ENCODE measurements around the gene PTPRM.

Gene PTPRM

DNA sequence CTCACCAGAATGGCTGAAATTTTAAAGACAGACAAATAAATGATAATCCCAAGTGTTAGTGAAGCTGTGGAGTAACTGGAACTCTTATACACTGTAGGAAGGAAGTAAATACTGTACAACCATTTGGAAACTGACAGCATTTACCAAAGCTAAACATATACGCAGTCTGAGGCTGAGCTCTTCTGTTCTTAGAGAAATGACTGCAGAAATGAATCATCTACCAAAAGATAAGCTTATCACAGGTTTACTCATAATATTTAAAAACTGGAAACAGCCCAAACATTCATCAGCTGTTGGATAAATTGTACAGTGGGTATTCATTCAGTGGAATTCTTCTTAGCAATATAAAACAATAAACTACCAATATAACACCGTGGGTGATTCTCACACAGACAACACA lies 824.0 kb downstream of the PTPRM start:
- DNase-seq (ENCODE audit: low read depth in 3 of 3): no peak

DNA sequence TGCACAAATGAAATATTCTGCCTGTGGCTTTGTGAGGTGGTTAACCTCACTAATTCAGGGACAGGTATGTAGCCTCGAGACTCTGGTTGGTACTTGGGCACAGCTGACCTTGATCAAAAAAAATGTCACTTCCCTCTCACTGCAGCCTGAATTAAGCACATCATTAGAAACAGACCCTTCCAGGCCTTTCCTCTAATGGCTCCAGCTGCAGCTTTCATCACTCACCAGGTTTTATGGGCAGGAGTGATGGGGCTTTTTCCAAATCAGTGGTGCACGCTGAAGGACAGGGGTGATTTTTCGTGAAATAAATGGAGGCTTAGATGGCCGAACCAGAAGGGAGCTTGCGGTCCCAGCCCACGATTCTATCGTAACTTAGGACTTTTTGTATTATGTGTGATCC lies 829.1 kb downstream of the PTPRM start:
- no peak for DNase-seq (ENCODE audit: low read depth in 3 of 3)

DNA sequence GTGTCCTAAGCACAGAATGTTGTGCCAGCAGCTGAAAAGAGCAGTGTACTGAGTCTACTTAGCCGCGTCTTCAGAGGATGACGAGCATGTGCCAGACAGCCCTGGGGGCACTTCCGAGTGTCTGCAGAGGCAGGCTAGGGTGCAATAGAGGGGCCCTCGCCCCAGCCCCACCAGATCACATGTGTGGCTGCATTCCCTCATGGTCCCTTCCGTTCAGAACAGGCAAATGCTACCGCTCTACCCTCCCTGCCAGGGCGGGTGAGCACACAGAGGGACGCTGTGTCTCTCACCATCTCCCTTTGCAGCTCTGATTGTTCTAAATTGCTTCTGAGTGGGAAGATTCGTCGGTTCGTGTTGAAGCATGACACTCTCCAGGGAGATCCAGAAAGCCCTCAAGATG lies 829.9 kb downstream of the PTPRM start:
- DNase-seq (ENCODE audit: low read depth in 3 of 3): no peak

DNA sequence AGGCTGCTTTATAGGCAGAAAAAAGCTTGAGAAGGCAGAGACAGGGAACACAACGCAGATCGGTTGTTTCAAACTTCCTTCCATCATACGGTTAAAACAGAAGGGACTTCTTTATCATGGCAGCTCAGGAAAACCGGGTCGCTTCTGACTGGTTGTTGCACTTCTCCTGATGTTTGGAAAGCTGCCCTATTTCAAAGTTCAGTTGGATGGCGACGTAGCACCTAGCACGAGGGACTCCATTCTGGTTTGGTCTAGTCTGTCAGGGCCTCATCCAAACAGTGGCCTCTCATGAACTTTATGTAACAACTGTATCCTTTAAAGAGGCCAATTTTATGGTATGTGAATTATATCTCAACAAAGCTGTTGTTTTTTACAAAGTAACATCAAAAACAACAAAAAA lies 832.0 kb downstream of the PTPRM start:
- no peak for DNase-seq (ENCODE audit: low read depth in 3 of 3)

DNA sequence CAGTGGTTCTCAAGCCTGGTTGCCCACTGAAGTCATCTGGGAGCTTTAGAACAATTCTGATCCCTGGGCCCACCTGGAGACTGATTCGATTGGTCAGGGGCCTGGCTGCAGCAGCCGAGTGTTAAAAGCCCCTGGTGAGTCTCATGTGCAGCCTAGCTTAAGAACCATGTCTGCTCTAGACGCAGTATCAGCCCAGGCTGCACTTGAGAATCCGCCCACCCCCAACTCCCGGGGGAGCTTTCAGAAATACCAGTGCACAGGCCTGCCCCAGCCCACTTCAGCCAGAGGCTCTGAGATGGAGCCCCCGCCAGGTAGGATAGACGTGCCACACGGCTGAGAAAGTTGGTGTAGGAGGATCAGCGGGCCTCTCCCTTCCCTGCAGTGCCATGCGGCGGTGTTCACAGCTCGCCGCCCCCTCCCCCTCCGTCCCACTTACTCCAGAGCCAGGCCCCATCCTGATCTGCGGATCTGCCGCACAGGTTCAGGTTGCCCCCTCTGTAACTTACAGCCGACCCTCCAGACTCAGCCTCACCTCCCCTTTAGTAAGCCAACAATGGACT lies 833.2 kb downstream of the PTPRM start:
- no peak for DNase-seq (ENCODE audit: low read depth in 3 of 3)

DNA sequence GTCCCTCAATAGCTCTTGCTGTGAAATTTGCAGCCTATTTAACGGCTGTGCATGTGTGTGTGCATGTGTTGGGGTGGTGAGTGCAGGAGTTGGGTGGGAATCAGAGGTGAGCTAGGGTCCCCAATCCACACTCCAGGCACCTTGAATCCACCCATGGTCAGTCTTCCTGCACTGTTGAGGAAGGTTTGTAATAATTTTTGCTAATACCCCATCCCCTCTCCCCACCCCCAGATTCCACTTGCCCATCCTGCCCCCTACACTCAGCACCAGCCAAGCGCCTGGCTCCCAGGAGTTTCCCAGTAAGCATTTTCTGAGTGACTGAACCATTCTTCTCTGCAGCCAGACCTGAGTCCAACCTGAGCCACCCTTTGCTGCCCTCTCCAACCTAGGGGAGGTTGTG lies 833.7 kb downstream of the PTPRM start:
- no peak for DNase-seq (ENCODE audit: low read depth in 3 of 3)

DNA sequence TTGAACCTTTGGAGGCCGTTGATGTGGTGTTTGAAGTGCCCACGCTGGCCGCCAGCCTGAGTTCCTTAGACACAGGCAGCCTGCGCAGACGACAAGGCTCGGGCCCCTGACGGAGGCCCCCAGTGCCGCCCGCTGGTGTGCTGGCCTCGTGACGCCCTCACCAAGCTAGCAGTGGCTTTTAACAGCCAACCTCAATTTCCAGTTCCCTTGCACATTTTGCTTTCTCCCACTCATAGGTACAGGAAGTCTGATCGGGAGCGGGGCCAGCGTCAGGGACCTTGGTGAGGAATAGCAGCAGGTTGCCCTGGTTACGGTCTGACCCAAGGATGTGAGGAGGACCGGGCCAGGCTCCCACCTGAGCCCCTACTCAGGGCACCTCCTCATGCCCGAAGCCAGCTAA lies 834.5 kb downstream of the PTPRM start:
- no peak for DNase-seq (ENCODE audit: low read depth in 3 of 3)

DNA sequence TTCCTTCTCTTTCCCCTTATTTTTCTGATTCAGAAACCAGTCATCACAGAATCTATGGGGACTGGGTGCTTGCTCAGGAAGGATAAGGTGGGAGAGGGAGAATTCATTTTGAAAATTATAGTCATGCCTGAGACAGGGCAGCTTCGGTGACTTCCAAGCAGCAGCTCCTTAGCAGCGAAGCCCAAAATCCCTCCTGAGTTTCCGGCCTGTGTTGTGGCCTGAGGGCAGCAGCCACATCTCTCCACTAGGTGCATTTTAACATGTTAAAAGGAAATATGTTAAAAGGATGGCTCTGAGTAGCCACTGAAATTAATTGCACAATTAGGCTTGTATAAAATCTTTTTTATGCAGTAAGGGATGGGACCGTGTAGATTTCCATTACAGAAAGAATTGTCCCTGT lies 835.1 kb downstream of the PTPRM start:
- DNase-seq (ENCODE audit: low read depth in 3 of 3): no peak

DNA sequence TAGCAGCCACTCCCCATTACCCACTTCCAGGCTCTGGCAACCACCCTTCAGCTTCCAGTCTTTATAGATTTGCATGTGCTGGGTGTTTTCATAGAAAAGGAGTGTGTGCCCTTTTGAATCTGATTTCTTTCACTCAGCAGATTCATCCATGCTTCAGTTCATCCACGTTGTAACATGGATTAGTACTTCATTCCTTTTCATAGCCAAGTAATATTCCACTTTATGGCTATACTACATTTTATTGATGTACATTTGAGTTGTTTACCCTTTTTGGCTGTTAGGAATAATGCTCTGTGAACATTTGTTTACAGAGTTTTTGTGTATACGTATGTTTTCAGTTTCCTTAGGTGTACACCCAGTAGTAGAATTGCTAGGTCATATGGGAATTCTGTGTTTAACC lies 836.6 kb downstream of the PTPRM start:
- no peak for DNase-seq (ENCODE audit: low read depth in 3 of 3)

DNA sequence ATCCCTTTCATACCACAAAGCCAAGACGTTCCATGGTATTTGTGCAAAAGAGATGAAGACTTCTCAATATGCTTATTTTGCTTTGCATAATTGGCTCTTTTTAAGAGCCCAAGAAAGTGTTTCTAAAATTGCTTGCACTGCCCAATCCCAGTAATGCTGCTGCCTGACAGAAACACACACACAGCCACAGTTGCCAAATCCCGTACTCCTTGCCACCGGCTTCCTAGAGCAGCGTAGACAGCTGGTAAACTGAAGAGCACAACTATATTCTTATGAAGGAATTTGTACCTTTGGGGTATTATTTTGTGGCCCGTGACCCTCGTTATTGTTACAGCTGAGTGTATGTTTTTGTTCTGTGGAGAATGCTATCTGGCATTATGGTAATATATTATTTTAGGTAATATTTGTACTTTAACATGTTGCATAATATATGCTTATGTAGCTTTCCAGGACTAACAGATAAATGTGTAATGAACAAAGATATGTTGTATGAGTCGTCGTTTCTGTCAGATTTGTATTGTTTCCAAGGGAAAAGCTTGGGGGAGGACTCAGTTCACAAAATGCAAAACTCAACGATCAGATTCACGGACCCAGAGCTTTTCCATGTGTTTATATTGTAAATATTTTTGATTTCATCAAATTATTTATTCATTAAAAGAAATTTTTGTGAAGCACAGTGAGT lies 839.2 kb downstream of the PTPRM start:
- DNase-seq (ENCODE audit: low read depth in 3 of 3): no peak

DNA sequence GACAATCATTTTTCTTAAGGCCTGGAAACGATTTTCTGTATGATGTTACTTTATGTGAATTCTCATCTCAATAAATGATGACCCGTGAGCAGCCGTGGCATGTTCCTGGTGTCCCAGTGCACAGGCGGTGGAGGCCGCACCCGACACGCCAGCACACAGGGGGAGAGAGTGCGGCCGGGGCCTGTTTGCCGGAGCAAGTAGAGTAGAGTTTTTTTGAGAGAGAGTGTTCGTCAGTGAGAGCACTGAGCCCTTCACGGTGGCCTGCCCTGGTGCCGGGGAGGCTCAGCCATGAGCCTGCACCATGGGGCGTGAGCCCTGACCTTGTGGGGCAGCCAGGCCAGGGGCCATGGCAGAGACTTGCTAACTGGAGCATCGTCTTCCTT lies 839.7 kb downstream of the PTPRM start:
- no peak for DNase-seq (ENCODE audit: low read depth in 3 of 3)

DNA sequence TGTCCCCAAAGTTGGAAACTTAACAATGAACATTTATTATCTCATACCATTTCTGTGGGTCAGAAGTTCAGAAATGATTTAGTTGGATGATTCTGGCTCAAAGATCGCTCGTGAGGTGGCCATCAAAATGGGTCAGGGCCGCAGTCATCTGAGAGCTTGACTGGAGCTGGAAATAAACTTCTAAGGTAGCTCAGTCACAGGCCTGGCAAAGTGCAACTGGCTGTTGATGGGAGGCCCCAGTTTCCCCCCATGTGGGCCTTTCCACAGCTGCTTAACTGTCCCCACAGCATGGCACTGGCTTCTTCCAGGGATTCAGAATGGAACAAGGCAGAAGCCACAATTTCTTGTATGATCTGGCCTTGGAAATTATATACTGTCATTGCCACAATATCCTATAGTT lies 842.0 kb downstream of the PTPRM start:
- no peak for DNase-seq (ENCODE audit: low read depth in 3 of 3)

DNA sequence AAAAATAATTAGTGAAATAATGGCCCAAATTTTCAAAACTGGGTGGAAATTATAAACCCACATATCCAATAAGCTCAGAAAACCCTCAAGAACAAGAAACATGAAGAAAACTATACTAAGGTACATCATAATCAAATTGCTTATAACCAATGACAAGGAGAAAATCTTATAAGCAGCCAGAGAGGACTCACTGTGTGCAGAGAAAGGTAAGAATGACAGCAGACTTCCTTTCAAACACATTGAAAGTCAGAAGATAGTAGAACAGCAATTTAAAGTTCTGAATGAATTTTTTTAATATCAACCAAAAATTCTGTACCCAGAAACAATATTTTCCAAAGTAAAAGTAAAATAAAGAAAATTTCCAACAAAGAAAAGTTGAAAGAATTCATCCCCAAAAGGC lies 844.4 kb downstream of the PTPRM start:
- no peak for DNase-seq (ENCODE audit: low read depth in 3 of 3)

DNA sequence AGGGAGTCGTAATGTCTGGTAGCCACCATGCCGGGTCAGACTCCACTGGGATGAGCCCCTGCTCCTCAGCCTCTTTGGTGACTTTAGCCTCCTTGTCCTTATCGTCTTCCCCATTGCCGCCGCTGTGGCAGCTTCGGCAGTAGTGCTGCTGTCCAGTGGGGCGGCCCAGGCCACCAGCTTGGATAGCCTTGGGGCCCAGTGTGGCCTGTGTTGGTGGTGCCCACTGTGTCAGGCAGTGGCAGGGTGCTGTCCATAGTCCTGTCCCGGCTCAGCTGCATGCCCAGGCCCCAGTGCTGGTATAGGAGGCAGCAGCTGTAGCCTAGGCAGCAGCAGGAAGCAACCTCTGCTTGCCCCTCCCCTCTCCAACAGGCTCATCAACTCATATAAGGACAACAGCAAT lies 845.0 kb downstream of the PTPRM start:
- DNase-seq (ENCODE audit: low read depth in 3 of 3): no peak

DNA sequence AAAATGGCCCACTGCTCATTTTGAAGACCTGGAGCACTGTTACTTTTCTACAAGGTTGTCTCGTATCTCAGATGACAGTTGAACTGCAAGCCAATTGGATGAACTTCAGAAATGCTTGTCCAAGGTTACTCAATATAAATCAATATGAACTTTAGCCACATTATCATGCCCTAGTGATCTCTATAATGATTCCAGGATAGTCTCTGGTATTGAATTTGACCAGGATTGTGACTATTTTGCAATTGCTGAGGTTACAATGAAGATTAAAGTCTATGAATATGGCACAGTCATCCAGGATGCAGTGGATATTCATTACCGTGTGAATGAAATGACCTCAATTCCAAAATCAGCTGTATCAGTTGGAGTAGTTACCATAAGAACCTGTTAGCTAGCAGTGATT lies 846.1 kb downstream of the PTPRM start:
- no peak for DNase-seq (ENCODE audit: low read depth in 3 of 3)

DNA sequence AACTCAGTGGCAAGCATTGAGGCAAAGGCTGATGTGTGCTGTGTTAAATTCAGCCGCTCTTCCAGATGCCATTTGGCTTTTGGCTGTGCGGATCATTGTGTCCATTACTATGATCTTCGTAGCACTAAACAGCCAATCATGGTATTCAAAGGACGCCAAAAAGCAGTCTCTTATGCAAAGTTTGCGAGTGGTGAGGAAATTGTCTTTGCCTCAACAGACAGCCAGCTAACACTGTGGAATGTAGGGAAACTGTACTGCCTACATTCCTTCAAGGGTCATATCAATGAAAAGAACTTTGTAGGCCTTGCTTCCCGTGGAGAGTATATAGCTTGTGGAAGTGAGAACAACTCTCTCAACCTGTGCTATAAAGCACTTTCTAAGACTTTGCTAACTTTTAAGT lies 846.6 kb downstream of the PTPRM start:
- no peak for DNase-seq (ENCODE audit: low read depth in 3 of 3)

DNA sequence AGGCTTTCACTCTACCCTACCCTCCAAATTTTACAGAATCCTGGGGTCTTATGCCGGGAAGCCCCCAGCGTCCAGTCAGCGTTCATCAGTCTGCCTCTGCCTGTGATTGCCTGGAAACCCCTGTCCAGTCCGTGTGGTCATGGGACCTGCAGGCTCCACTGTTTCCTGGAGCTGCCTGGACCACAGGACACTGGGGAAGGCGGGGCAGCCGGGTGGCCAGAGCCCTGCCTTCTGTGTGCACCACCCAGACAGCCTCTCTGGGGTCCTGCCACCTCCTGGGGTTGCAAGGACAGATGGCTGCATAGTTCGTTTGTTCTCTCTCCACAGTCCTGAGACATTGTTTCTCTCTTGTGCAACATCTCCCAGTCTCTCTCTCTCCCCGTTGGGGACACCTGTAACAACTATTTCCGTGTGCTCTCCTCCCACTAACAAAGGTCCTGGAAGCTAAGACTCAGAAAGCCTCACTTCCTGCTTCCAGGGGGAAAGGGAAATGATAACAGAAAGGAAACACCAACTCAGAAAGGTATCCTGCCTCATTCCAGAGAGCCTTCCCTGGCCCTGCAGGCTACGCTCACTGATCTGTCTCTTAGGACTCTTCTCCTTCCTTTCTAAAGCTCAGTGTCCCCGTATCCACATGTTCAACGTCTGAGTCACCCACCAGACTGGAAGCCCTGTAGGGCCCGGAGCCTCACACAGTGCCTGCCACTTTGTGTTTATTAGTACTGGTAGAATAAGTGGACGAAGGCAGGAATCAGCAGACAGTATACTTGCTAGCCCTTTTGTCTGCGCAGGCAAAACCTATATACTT lies 849.3 kb downstream of the PTPRM start:
- DNase-seq (ENCODE audit: low read depth in 3 of 3): no peak

DNA sequence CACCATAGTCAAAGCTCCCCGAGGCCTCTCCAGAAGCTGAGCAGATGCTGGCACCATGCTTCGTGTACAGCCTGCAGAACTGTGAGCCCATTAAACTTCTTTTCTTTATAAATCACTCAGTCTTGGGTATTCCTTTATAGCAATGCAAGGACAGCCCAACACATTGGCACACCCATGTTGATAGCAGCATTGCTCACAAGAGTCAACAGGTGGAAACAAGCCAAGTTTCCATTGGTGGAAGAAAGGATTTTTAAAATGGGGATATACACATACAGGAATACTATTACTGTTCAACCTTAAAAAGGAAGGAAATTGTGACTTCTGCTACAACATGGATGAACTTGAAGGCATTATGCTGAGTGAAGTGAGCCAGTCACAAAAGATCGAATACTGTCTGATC lies 855.3 kb downstream of the PTPRM start:
- DNase-seq (ENCODE audit: low read depth in 3 of 3): no peak

DNA sequence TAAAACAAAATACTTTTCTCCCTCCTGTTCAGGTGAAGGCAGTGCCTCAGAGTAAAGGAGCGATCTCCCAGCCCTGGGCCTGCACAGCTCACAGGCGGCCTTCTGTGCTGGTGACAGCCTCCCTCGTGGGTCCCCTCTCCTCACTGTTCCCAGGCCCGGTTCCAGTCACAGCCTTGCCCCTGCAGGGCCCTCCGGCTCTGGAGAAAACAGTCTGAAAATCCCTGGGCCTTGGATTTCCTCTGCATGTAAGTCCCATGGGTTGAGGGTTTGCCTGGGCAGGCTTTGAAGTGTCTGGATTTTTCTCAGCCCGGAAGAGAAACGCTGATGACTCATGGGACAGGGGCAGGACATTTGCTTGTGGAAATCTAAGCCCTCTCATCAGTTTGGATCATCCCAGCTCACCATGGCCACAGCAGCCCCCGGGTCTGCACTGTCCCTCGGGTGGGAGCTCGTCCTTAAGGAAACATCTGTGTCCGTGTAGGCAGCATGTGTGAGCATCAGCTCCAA lies 856.0 kb downstream of the PTPRM start:
- no peak for DNase-seq (ENCODE audit: low read depth in 3 of 3)

DNA sequence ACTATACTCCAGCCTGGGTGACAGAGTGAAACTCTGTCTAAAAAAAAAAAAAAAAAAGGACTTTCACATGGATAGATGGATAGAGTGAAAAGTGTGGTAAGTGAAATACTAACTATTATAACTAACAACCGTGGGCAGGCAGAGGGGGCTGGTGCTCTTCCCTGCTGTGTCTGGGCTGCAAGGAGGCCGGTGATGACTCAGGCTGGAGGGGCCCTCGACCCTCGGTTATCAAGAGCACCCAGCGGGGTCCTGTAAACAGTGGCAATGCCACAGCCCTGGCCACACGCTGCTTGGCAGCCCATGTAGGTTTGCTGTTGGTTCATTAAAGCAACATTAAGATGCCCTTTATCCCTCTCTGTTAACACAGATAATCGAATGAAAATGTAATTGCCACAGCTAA lies 857.4 kb downstream of the PTPRM start:
- no peak for DNase-seq (ENCODE audit: low read depth in 3 of 3)

DNA sequence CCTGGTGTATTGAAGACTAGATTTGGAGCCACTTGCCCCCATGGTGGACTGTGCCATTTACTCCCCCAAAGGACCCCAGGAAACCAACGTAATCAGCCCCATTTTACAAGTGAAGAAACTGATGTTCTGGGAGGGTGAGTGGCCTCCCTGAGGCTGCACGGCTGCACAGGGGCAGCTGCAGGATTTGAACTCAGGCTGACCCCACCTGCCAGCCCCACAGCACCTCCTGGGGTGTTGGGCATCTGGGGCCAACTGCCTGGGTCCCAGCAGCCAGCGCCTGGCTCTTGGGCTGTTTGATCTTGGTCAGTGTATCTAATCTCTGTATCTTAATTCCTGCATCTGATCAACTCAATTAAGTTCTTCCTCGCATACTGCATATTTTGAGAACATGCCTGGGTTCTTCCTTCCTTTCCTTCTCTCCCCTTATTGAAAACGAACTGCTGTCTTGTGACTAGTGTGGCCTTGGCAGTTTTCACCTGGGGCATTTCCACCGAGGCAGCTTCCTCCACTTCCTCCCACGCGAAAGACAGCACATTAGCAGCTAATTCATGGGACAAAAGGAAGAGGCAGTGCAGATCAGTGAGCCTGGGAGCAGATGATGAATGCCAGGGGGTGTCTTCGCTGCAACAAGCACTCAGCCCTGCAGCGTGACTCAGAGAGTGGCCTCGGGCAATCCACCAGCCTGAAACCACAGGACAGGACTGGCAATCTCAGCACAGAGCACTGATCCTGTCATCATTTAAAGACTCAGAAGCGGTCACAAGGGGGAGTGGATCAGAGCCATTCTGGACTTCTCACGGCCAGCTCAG lies 858.0 kb downstream of the PTPRM start:
- DNase-seq (ENCODE audit: low read depth in 3 of 3): no peak

DNA sequence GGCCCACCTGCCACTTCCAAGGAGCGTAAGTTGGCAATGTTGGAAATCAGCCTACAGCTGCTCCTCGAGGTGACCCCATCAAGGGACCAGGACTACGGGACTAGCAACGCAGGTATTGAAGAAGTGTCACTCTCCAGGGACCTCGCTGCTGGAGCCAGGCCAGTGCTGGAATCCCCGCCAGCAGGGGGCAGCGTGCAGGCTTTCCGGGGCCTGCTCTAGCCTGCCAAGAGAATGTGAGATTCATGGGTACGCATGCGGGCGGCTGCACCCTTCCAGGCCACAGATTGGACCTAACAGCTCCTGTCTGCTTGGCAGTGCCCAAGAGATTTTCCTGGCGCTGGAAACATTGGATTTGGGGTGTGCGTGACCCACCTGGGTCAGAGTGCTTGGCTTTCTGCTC lies 859.3 kb downstream of the PTPRM start:
- no peak for DNase-seq (ENCODE audit: low read depth in 3 of 3)

Data from stimulated activated CD4-positive, alpha-beta T cell treated with anti-CD3 and anti-CD28 coated beads, TNF-alpha, amount 100 ng/mL, for 4 hours (primary cell).